HEK293 (cell line): ENCODE results near the gene RSPH1.

Source experiments
- REST ChIP-seq: fragments of 450-650 bp; formaldehyde crosslinking; IDR thresholded peaks from 2 replicates; pipeline ENCODE4 v1.5.1; 2016; ENCODE audit warnings: missing biosample characterization, missing genetic modification characterization
- ZNF37A ChIP-seq: fragments of 450-650 bp; IDR thresholded peaks from 2 replicates; pipeline ENCODE4 v1.5.1; 2018; ENCODE audit warnings: missing biosample characterization, missing genetic modification characterization
- ZNF704 ChIP-seq: fragments of 450-650 bp; formaldehyde crosslinking; IDR thresholded peaks from 2 replicates; pipeline ENCODE4 v1.5.1; 2016; ENCODE audit warnings: missing biosample characterization, missing genetic modification characterization
- TF ChIP-seq, protein P1 (sequence below): fragments of 450-650 bp; formaldehyde crosslinking; IDR thresholded peaks from 2 replicates; pipeline ENCODE4 v1.5.1; 2016; ENCODE audit warnings: missing biosample characterization, missing genetic modification characterization

DNA sequence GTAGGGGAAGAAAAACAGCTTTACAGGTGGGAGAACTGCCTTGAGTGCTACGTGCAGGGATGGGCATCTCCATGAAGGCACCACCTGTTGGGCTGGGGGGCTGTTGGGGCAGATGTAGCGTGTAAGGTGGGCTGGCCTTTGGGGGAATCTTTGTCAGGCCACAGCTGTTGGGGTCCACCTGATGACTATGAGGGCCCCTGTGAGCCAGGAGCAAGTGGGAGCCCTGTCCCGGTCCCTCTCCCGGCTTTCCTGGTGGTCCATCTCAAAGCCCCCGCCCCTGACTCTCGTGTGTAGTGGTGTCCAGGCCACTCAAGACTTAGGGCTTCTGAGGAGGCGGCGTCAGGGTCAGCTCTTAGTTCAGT lies 31.1 kb upstream of the RSPH1 start:
- TF ChIP-seq ZNF37A (tag by site-specific recombination) (no peak), REST (tag by site-specific recombination) (no peak), ZNF704 (tag by site-specific recombination) (no peak)
- TF ChIP-seq, protein P1, sequence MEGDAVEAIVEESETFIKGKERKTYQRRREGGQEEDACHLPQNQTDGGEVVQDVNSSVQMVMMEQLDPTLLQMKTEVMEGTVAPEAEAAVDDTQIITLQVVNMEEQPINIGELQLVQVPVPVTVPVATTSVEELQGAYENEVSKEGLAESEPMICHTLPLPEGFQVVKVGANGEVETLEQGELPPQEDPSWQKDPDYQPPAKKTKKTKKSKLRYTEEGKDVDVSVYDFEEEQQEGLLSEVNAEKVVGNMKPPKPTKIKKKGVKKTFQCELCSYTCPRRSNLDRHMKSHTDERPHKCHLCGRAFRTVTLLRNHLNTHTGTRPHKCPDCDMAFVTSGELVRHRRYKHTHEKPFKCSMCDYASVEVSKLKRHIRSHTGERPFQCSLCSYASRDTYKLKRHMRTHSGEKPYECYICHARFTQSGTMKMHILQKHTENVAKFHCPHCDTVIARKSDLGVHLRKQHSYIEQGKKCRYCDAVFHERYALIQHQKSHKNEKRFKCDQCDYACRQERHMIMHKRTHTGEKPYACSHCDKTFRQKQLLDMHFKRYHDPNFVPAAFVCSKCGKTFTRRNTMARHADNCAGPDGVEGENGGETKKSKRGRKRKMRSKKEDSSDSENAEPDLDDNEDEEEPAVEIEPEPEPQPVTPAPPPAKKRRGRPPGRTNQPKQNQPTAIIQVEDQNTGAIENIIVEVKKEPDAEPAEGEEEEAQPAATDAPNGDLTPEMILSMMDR, result no peak
